Nephron (organoid): ENCODE measurements around the gene AKIP1.

Experiments used
- H3K27ac Mint-ChIP-seq, 3 experiments: 2 replicates each; pipeline ENCODE4 v1.8.0; 2020; ENCODE audit warnings: mixed read lengths in 3 of 3, mild to moderate bottlenecking in 2 of 3, moderate library complexity in 1 of 3
- H3K27me3 Mint-ChIP-seq: 2 replicates; pipeline ENCODE4 v1.8.0; 2021; ENCODE audit warnings: low read depth, mild to moderate bottlenecking, moderate library complexity, mixed read lengths
- H3K36me3 Mint-ChIP-seq: 2 replicates; pipeline ENCODE4 v1.8.0; 2020; ENCODE audit warnings: low read depth, mixed read lengths
- H3K4me1 Mint-ChIP-seq: 2 replicates; pipeline ENCODE4 v1.8.0; 2020; ENCODE audit warnings: mixed read lengths
- H3K4me3 Mint-ChIP-seq, 3 experiments: 2 replicates each; pipeline ENCODE4 v1.8.0; 2020; ENCODE audit warnings: mild to moderate bottlenecking in 3 of 3, mixed read lengths in 3 of 3, moderate library complexity in 2 of 3
- H3K9me3 Mint-ChIP-seq: 2 replicates; pipeline ENCODE4 v1.8.0; 2020; ENCODE audit warnings: mixed read lengths
- TF ChIP-seq, protein P1 (sequence below), 3 experiments: fragments of 200-600 bp; sonication (generic); IDR thresholded peaks; one replicate each; pipeline ENCODE4 v1.5.0; 2021; ENCODE audit warnings: antibody characterized with exemption in 3 of 3; ENCODE audit not compliant: unreplicated experiment in 3 of 3

AKIP1 gene

GRCh38 chr11:8925711-8926110, 14.7 kb downstream of the AKIP1 start:
- TF ChIP-seq, protein P1, sequence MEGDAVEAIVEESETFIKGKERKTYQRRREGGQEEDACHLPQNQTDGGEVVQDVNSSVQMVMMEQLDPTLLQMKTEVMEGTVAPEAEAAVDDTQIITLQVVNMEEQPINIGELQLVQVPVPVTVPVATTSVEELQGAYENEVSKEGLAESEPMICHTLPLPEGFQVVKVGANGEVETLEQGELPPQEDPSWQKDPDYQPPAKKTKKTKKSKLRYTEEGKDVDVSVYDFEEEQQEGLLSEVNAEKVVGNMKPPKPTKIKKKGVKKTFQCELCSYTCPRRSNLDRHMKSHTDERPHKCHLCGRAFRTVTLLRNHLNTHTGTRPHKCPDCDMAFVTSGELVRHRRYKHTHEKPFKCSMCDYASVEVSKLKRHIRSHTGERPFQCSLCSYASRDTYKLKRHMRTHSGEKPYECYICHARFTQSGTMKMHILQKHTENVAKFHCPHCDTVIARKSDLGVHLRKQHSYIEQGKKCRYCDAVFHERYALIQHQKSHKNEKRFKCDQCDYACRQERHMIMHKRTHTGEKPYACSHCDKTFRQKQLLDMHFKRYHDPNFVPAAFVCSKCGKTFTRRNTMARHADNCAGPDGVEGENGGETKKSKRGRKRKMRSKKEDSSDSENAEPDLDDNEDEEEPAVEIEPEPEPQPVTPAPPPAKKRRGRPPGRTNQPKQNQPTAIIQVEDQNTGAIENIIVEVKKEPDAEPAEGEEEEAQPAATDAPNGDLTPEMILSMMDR (IDR thresholded peaks at IDR 0.05; ENCODE audit: unreplicated experiment in 3 of 3): no peak
- Mint-ChIP-seq H3K4me3 (no peak overlapping the region), H3K9me3 (no peaks in the 10 kb centered on the region), H3K36me3 (peaks cover 18% of the 10 kb centered on the region), H3K27ac (no peak overlapping the region), H3K27me3 (peaks cover 3% of the 10 kb centered on the region), H3K4me1 (no peaks in the 10 kb centered on the region)

DNA sequence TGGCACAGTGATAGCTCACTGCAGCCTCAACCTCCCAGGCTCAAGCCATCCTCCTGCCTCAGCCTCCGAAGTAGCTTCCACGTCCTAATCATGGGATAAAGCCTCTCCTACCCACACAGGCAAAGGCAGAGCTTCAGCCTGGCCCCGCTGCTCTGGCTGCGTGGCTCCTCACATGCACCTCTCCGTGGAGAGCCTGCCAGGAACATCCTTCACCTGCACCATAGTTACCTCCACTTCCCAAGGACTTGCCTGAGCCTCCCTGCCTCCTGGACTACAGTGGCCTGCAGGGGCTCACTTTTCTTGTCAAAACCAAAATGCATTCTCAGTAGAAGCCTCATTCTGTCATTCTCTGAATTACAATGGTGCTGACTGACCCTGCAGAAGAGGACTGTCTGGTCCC, 15.2 kb downstream of the AKIP1 start:
- TF ChIP-seq, protein P1 (IDR thresholded peaks at IDR 0.05; ENCODE audit: unreplicated experiment in 3 of 3): no peak
- no peaks in the 10 kb centered on the region for H3K4me1 Mint-ChIP-seq
- peaks cover 17% of the 10 kb centered on the region for H3K36me3 Mint-ChIP-seq
- no peaks in the 10 kb centered on the region for H3K9me3 Mint-ChIP-seq
- H3K27ac Mint-ChIP-seq: no peak overlapping the region
- H3K27me3 Mint-ChIP-seq: peaks cover 3% of the 10 kb centered on the region
- no peak overlapping the region for H3K4me3 Mint-ChIP-seq

DNA sequence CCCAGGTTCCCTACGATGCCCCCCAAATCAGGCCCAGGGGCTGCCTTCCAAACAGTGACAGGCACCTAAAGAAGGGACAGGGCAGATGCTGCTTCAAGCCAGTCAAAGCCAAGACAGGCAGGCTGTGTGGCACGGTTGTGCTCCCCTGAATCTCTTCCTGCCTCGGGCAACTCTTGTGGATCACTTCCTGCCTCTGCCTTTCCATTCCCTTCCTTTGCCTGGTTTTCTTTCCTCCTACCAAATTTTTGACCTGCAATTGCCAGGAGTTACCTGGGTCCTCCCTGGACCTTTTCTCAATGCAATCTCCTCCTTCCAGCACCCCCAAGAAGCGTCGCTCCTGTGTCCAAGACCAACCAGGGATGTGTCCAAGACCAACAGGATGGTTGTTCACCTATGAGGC, 16.2 kb downstream of the AKIP1 start:
- TF ChIP-seq, protein P1 (IDR thresholded peaks at IDR 0.05; ENCODE audit: unreplicated experiment in 3 of 3): no peak
- Mint-ChIP-seq H3K27me3 (peaks cover 3% of the 10 kb centered on the region), H3K27ac (no peak overlapping the region), H3K36me3 (peaks cover 7% of the 10 kb centered on the region), H3K4me3 (no peak overlapping the region), H3K4me1 (no peaks in the 10 kb centered on the region), H3K9me3 (no peaks in the 10 kb centered on the region)

GRCh38 chr11:8928205-8928604, 17.2 kb downstream of the AKIP1 start:
- Mint-ChIP-seq H3K36me3 (peaks cover 3% of the 10 kb centered on the region), H3K9me3 (no peaks in the 10 kb centered on the region), H3K4me3 (no peak overlapping the region), H3K27me3 (peaks cover 7% of the 10 kb centered on the region), H3K4me1 (peaks cover 4% of the 10 kb centered on the region), H3K27ac (no peak overlapping the region)
- TF ChIP-seq, protein P1 (IDR thresholded peaks at IDR 0.05; ENCODE audit: unreplicated experiment in 3 of 3): no peak

- Mint-ChIP-seq H3K4me3 (no peak overlapping the region), H3K9me3 (no peaks in the 10 kb centered on the region), H3K27ac (no peak overlapping the region), H3K4me1 (peaks cover 4% of the 10 kb centered on the region), H3K27me3 (peaks cover 7% of the 10 kb centered on the region), H3K36me3 (peaks cover 3% of the 10 kb centered on the region)
- TF ChIP-seq, protein P1 (IDR thresholded peaks at IDR 0.05; ENCODE audit: unreplicated experiment in 3 of 3): no peak
These were observed 18.1 kb downstream of the AKIP1 start for GRCh38 chr11:8928981-8929615.

DNA sequence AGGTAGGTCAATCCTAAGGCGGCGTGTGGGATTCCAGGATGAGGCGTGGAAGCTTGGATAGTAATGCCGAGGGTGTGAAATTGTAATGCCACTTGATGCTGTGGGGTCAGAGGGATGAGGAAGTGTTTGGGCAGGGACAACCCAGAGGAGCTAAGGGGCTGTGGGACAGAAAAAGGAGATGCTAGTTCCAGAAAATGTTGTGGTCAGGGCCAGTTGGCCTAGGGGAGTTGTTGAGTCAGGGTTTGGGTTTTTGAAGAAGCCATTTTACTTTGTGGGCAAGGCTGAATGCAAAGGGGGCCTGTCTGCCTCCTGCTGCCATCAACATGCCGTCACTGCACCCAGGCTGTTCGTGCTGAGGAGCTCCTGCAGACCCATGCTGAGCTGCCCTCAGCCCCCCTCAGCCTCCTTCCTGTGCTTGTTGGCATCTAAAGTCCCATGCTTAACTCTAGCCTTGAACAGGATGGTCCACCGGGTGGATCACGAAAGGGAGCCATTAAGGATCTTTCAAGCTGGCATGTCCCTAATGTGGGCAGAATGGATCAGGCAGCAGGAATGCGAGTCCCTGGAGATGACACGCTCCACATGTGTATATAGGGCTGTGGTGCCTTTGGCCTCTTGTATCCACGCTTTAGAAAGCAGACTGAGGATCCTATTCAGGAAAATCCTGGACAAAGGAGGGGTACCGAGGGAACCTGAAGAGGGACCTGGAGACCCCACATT, 19.6 kb downstream of the AKIP1 start:
- Mint-ChIP-seq H3K36me3 (no peaks in the 10 kb centered on the region), H3K4me3 (no peak overlapping the region), H3K27ac (no peak overlapping the region), H3K4me1 (peaks cover 15% of the 10 kb centered on the region), H3K27me3 (peaks cover 7% of the 10 kb centered on the region), H3K9me3 (no peaks in the 10 kb centered on the region)
- TF ChIP-seq, protein P1 (IDR thresholded peaks at IDR 0.05; ENCODE audit: unreplicated experiment in 3 of 3): no peak
